Trophoblast cell (in vitro differentiated cells and primary cell): Measurements from ENCODE around the gene ZNF880.

Experiments
- DNase-seq, 2 donors: peaks; one replicate each; pipeline ENCODE4 v3.0.0-alpha.2; 2016
- H2AFZ ChIP-seq: 2 replicates; pipeline ENCODE4 v1.6.1; 2013; ENCODE audit warnings: low read length, moderate library complexity, mild to moderate bottlenecking; ENCODE audit not compliant: insufficient read depth, poor library complexity
- H2AK5ac ChIP-seq: 2 replicates; pipeline ENCODE4 v1.6.1; 2013; ENCODE audit warnings: mild to moderate bottlenecking, low read length
- H2BK120ac ChIP-seq: 2 replicates; pipeline ENCODE4 v1.6.1; 2013; ENCODE audit warnings: low read length, mild to moderate bottlenecking, moderate library complexity; ENCODE audit not compliant: insufficient read depth, poor library complexity
- H2BK12ac ChIP-seq: 2 replicates; pipeline ENCODE4 v1.6.1; 2013; ENCODE audit warnings: mild to moderate bottlenecking, low read length, moderate library complexity
- H2BK5ac ChIP-seq: 2 replicates; pipeline ENCODE4 v1.6.1; 2013; ENCODE audit warnings: low read length, low read depth, moderate library complexity, mild to moderate bottlenecking; ENCODE audit not compliant: poor library complexity
- H3K14ac ChIP-seq: 2 replicates; pipeline ENCODE4 v1.6.1; 2013; ENCODE audit warnings: mild to moderate bottlenecking, low read length
- H3K18ac ChIP-seq: 2 replicates; pipeline ENCODE4 v1.6.1; 2013; ENCODE audit warnings: mild to moderate bottlenecking, low read length
- H3K23ac ChIP-seq: 2 replicates; pipeline ENCODE4 v1.6.1; 2013; ENCODE audit warnings: low read length
- H3K27ac ChIP-seq: 2 replicates; pipeline ENCODE4 v1.5.1; 2013; ENCODE audit warnings: low read depth, mild to moderate bottlenecking, inconsistent platforms, low read length, moderate library complexity
- H3K27me3 ChIP-seq: 2 replicates; pipeline ENCODE4 v1.6.1; 2013; ENCODE audit warnings: inconsistent platforms, mild to moderate bottlenecking, low read length, moderate library complexity; ENCODE audit not compliant: insufficient read depth
- H3K36me3 ChIP-seq, 2 experiments: 1 replicate in 1 of 2; 2 replicates in 1 of 2; pipeline ENCODE4 v1.6.1; 2013; ENCODE audit warnings: low read length in 2 of 2, mild to moderate bottlenecking in 2 of 2, moderate library complexity in 1 of 2; ENCODE audit not compliant: insufficient read depth in 2 of 2, control insufficient read depth in 1 of 2
- H3K4ac ChIP-seq: 2 replicates; pipeline ENCODE4 v1.6.1; 2013; ENCODE audit warnings: low read depth, mild to moderate bottlenecking, low read length, moderate library complexity
- H3K4me1 ChIP-seq, 2 experiments: 1 replicate in 1 of 2; 2 replicates in 1 of 2; pipeline ENCODE4 v1.6.1; 2013; ENCODE audit warnings: low read length in 2 of 2, mild to moderate bottlenecking in 2 of 2, moderate library complexity in 1 of 2; ENCODE audit not compliant: insufficient read depth in 2 of 2, control insufficient read depth in 1 of 2
- H3K4me2 ChIP-seq: 2 replicates; pipeline ENCODE4 v1.6.1; 2013; ENCODE audit warnings: inconsistent platforms, mild to moderate bottlenecking, low read length, moderate library complexity
- H3K4me3 ChIP-seq: 2 replicates; pipeline ENCODE4 v1.5.1; 2013; ENCODE audit warnings: mild to moderate bottlenecking, low read depth, low read length, inconsistent platforms
- H3K79me1 ChIP-seq: one replicate; pipeline ENCODE4 v1.6.1; 2013; ENCODE audit warnings: low read length
- H3K79me2 ChIP-seq: 2 replicates; pipeline ENCODE4 v1.6.1; 2013; ENCODE audit warnings: low read length, mild to moderate bottlenecking; ENCODE audit not compliant: control insufficient read depth, insufficient read depth, poor library complexity
- H3K9ac ChIP-seq: 2 replicates; pipeline ENCODE4 v1.6.1; 2013; ENCODE audit warnings: mild to moderate bottlenecking, low read length
- H3K9me3 ChIP-seq: 2 replicates; pipeline ENCODE4 v1.6.1; 2013; ENCODE audit warnings: low read depth, mild to moderate bottlenecking, control low read depth, inconsistent platforms, low read length; ENCODE audit not compliant: insufficient read depth
- H4K12ac ChIP-seq: 2 replicates; pipeline ENCODE4 v1.6.1; 2013; ENCODE audit warnings: low read depth, mild to moderate bottlenecking, low read length, moderate library complexity
- H4K8ac ChIP-seq: 2 replicates; pipeline ENCODE4 v1.6.1; 2013; ENCODE audit warnings: low read depth, mild to moderate bottlenecking, low read length, moderate library complexity
- H4K91ac ChIP-seq: one replicate; pipeline ENCODE4 v1.6.1; 2013; ENCODE audit warnings: low read depth, mild to moderate bottlenecking, low read length, moderate library complexity
- WGBS: extraction: QIAGEN DNeasy Blood & Tissue Kit; methylation state at CpG from one replicate; pipeline ENCODE4 v1.1.7; 2013; ENCODE audit warnings: missing lambda C conversion rate; ENCODE audit not compliant: insufficient read length, insufficient coverage; ENCODE audit errors: extremely low coverage; 5-methylcytosine and 5-hydroxymethylcytosine counted together

ZNF880 gene

GRCh38 chr19:52391135-52391534 is 21.4 kb downstream of the ZNF880 start:
- no peak overlapping the region for H3K4me2 ChIP-seq
- peaks cover 1 to 5% of the 10 kb centered on the region in 2 experiments for H3K36me3 ChIP-seq
- H2BK5ac ChIP-seq = no peak overlapping the region
- H3K4me3 ChIP-seq = no peak overlapping the region
- H3K9me3 ChIP-seq = peaks cover 12% of the 10 kb centered on the region
- H4K8ac ChIP-seq = no peak overlapping the region
- no CpG with 5 or more reads among the region's 1 CpG for WGBS
- H3K79me1 ChIP-seq = no peaks in the 10 kb centered on the region
- H4K91ac ChIP-seq = no peak overlapping the region
- H3K4me1 ChIP-seq = no peaks in the 10 kb centered on the region
- no peak for DNase-seq
- no peak overlapping the region for H2AK5ac ChIP-seq
- H2BK12ac ChIP-seq = no peak overlapping the region
- no peaks in the 10 kb centered on the region for H3K27me3 ChIP-seq
- H2AFZ ChIP-seq = no peak overlapping the region
- H3K27ac ChIP-seq = no peak overlapping the region
- H2BK120ac ChIP-seq = no peak overlapping the region
- no peak overlapping the region for H3K18ac ChIP-seq
- no peak overlapping the region for H4K12ac ChIP-seq
- no peak overlapping the region for H3K9ac ChIP-seq
- H3K23ac ChIP-seq = no peak overlapping the region
- H3K79me2 ChIP-seq = no peaks in the 10 kb centered on the region
- no peak overlapping the region for H3K4ac ChIP-seq
- H3K14ac ChIP-seq = no peak overlapping the region

- Histone ChIP-seq H3K4me2 (peak within 1 kb of the TSS; percentile 45), H2BK5ac (no peak within 1 kb of the TSS), H4K12ac (no peak within 1 kb of the TSS), H3K14ac (peak within 1 kb of the TSS; percentile 0), H3K4me3 (peak within 1 kb of the TSS; percentile 67), H3K4ac (no peak within 1 kb of the TSS), H4K8ac (peak within 1 kb of the TSS; percentile 57), H3K79me2 (no peaks in the 10 kb centered on the region), H3K23ac (no peak within 1 kb of the TSS), H3K27ac (no peak within 1 kb of the TSS), H4K91ac (no peak within 1 kb of the TSS), H2BK12ac (no peak within 1 kb of the TSS), H3K36me3 (peaks cover 2 to 3% of the 10 kb centered on the region in 2 experiments), H3K18ac (no peak within 1 kb of the TSS), H3K27me3 (no peaks in the 10 kb centered on the region), H3K79me1 (no peaks in the 10 kb centered on the region), H2BK120ac (no peak within 1 kb of the TSS), H2AFZ (peak within 1 kb of the TSS; percentile 44), H3K4me1 (no peaks in the 10 kb centered on the region), H2AK5ac (no peak within 1 kb of the TSS), H3K9me3 (peaks cover 19% of the 10 kb centered on the region), H3K9ac (no peak within 1 kb of the TSS)
- no CpG with 5 or more reads among the region's 36 CpGs for WGBS
- DNase-seq = peak; percentile 84 to 96
These were observed 27.8 kb downstream of the ZNF880 start, which contains the start of gene ZNF528 for GRCh38 chr19:52397310-52398080. ZNF528 (plus strand) TSS chr19:52397849; CDS start chr19:52402014, 4,165 bp downstream.

- peaks cover 2 to 3% of the 10 kb centered on the region in 2 experiments for H3K36me3 ChIP-seq
- no peak overlapping the region for H3K18ac ChIP-seq
- H2BK5ac ChIP-seq = no peak overlapping the region
- H3K4me2 ChIP-seq = peak overlapping the region; percentile 45
- no peaks in the 10 kb centered on the region for H3K4me1 ChIP-seq
- H4K8ac ChIP-seq = peak overlapping the region; percentile 57
- no peak overlapping the region for H3K4ac ChIP-seq
- H3K4me3 ChIP-seq = peak overlapping the region; percentile 67
- H2AK5ac ChIP-seq = no peak overlapping the region
- no peak overlapping the region for H3K9ac ChIP-seq
- no peaks in the 10 kb centered on the region for H3K79me1 ChIP-seq
- DNase-seq = no peak
- WGBS = no CpG with 5 or more reads among the region's 14 CpGs
- H3K23ac ChIP-seq = no peak overlapping the region
- H2AFZ ChIP-seq = peak overlapping the region; percentile 44
- no peaks in the 10 kb centered on the region for H3K79me2 ChIP-seq
- no peak overlapping the region for H2BK120ac ChIP-seq
- no peak overlapping the region for H4K91ac ChIP-seq
- H3K27me3 ChIP-seq = no peaks in the 10 kb centered on the region
- no peak overlapping the region for H4K12ac ChIP-seq
- H3K9me3 ChIP-seq = peaks cover 19% of the 10 kb centered on the region
- peak overlapping the region; percentile 0 for H3K14ac ChIP-seq
- H2BK12ac ChIP-seq = no peak overlapping the region
- H3K27ac ChIP-seq = no peak overlapping the region
These were observed 28.3 kb downstream of the ZNF880 start for GRCh38 chr19:52398081-52398441.

- Histone ChIP-seq H3K4me1 (no peaks in the 10 kb centered on the region), H3K36me3 (peaks cover 15 to 16% of the 10 kb centered on the region in 2 experiments), H2BK12ac (no peak overlapping the region), H2BK5ac (no peak overlapping the region), H3K9ac (no peak overlapping the region), H2AK5ac (no peak overlapping the region), H4K12ac (no peak overlapping the region), H3K23ac (no peak overlapping the region), H3K9me3 (peaks cover 23% of the 10 kb centered on the region), H3K27me3 (no peaks in the 10 kb centered on the region), H3K18ac (no peak overlapping the region), H4K91ac (no peak overlapping the region), H3K14ac (no peak overlapping the region), H3K27ac (no peak overlapping the region), H3K4me3 (no peak overlapping the region), H3K79me2 (no peaks in the 10 kb centered on the region), H3K79me1 (no peaks in the 10 kb centered on the region), H4K8ac (no peak overlapping the region), H3K4ac (no peak overlapping the region), H2BK120ac (no peak overlapping the region), H2AFZ (no peak overlapping the region), H3K4me2 (no peak overlapping the region)
- no CpG with 5 or more reads among the region's 6 CpGs for WGBS
- DNase-seq = peak; percentile 97
These were observed 40.6 kb downstream of the ZNF880 start for GRCh38 chr19:52410276-52410675.
